Measurements from ENCODE around the gene GATA2. TPM values are rescaled to one million over a fixed set of nuclear protein-coding genes. Genes with fewer than 3 reads are reported as not detected.

GATA2 gene
- total RNA-seq, 1 experiment from 2014 or later: 18.6 TPM

DNA sequence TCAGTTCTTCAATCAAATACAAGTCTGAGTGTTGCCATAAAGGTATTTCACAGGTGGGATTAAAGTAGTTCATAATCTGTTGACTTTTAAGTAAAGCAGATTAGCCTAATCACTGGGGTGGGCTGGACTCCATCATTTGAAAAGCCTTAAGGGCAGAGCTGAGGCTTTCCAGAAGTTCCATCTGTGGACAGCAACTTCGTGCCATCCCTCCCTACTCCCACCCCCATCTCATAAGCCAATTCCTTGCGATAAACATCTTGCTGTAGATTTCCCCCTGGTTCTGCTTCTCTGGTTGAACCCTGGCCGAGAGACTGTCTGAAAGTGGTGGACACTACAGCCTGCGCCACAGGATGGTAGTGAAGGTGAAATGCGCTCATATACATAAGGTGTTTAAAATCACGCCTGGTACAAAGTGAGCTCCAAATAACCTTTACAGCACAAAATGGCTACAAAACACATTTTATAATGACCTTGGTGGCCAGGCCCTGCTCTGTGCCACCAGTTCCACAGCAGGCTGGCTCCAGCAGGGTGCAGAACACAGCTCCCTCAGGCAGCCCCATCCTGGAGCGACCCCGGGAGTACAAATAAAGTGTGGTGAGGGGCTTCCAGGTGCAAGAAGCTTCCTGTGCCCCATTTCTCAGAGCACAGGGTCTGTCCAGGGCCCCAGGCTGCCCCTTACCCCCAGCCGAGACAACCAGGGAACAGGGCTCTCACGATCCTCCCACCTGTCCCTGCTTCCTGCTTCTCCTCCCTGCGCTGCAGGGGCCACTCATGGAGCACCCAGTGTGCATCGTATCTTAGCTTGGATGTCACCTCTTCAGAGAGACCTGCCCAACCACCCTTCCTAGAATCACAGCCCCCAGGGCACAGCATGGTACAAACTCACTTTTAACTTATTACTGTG, 25.8 kb upstream of the GATA2 start:
- Histone ChIP-seq H4K20me1 (ENCODE audit: insufficient read depth) (no peaks in the 10 kb centered on the region), H2AFZ (ENCODE audit: low read depth, low read length, poor library complexity, severe bottlenecking) (no peak overlapping the region), H3K27ac (ENCODE audit: low read depth, low read length) (no peak overlapping the region), H3K27me3 (ENCODE audit: insufficient read depth, low read length) (peaks cover 14% of the 10 kb centered on the region; the same call in 1 of the 2 replicates), H3K9me3 (ENCODE audit: control insufficient read depth in 1 of 2, insufficient read depth in 1 of 2, low read depth in 1 of 2, low read length in 2 of 2) (no peaks in the 10 kb centered on the region), H3K9me2 (ENCODE audit: insufficient read depth) (no peaks in the 10 kb centered on the region), H3K4me1 (ENCODE audit: control insufficient read depth in 1 of 2, insufficient read depth in 2 of 2, low read length in 2 of 2) (no peaks in the 10 kb centered on the region), H3K4me2 (ENCODE audit: low read length) (no peak overlapping the region), H3K4me3 (replicated peaks in 1 of 2; ENCODE audit: low read depth in 1 of 2, low read length in 2 of 2) (no peak overlapping the region), H3K79me2 (ENCODE audit: insufficient read depth, low read length) (no peaks in the 10 kb centered on the region), H3K9ac (ENCODE audit: low read length) (no peak overlapping the region), H3K36me3 (ENCODE audit: control insufficient read depth in 1 of 2, insufficient read depth in 2 of 2, low read length in 2 of 2) (no peaks in the 10 kb centered on the region)
- TF ChIP-seq, protein P1, sequence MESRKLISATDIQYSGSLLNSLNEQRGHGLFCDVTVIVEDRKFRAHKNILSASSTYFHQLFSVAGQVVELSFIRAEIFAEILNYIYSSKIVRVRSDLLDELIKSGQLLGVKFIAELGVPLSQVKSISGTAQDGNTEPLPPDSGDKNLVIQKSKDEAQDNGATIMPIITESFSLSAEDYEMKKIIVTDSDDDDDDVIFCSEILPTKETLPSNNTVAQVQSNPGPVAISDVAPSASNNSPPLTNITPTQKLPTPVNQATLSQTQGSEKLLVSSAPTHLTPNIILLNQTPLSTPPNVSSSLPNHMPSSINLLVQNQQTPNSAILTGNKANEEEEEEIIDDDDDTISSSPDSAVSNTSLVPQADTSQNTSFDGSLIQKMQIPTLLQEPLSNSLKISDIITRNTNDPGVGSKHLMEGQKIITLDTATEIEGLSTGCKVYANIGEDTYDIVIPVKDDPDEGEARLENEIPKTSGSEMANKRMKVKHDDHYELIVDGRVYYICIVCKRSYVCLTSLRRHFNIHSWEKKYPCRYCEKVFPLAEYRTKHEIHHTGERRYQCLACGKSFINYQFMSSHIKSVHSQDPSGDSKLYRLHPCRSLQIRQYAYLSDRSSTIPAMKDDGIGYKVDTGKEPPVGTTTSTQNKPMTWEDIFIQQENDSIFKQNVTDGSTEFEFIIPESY (IDR thresholded peaks at IDR 0.05; ENCODE audit: extremely low read depth, insufficient replicate concordance, low read length): no peak
- no peak for TF ChIP-seq TCF7L2 (IDR thresholded peaks at IDR 0.05; ENCODE audit: borderline replicate concordance, extremely low read depth, insufficient read depth, insufficient read length)
- TF ChIP-seq CBX3 (IDR thresholded peaks at IDR 0.05; ENCODE audit: low read depth): no peak
- intact Hi-C loops (cut with micrococcal nuclease): no loop called here
- DNase-seq (ENCODE audit: low read depth, low spot score) (no peak), ATAC-seq (no peak)
- ChIA-PET POLR2A (no interaction called here), RAD21 (ENCODE audit: low non-redundant PET in 1 of 2, low total read pairs in 2 of 2, uncharacterized antibody in 2 of 2, unreplicated experiment in 2 of 2) (no interaction called here), CTCF (no interaction called here)
- no TSS peak for BruUV-seq (replicated peaks)

GRCh38 chr3:128517648-128518047, 24.6 kb upstream of the GATA2 start:
- no peak for ATAC-seq
- Histone ChIP-seq H3K27me3 (ENCODE audit: insufficient read depth, low read length) (peaks cover 11% of the 10 kb centered on the region; the same call in 1 of the 2 replicates), H2AFZ (ENCODE audit: low read depth, low read length, poor library complexity, severe bottlenecking) (no peak overlapping the region), H3K4me1 (ENCODE audit: control insufficient read depth in 1 of 2, insufficient read depth in 2 of 2, low read length in 2 of 2) (no peaks in the 10 kb centered on the region), H3K4me3 (replicated peaks in 1 of 2; ENCODE audit: low read depth in 1 of 2, low read length in 2 of 2) (no peak overlapping the region), H4K20me1 (ENCODE audit: insufficient read depth) (no peaks in the 10 kb centered on the region), H3K27ac (ENCODE audit: low read depth, low read length) (no peak overlapping the region), H3K79me2 (ENCODE audit: insufficient read depth, low read length) (no peaks in the 10 kb centered on the region), H3K36me3 (ENCODE audit: control insufficient read depth in 1 of 2, insufficient read depth in 2 of 2, low read length in 2 of 2) (no peaks in the 10 kb centered on the region), H3K9me3 (ENCODE audit: control insufficient read depth in 1 of 2, insufficient read depth in 1 of 2, low read depth in 1 of 2, low read length in 2 of 2) (no peaks in the 10 kb centered on the region), H3K4me2 (ENCODE audit: low read length) (no peak overlapping the region), H3K9ac (ENCODE audit: low read length) (no peak overlapping the region), H3K9me2 (ENCODE audit: insufficient read depth) (no peaks in the 10 kb centered on the region)
- ChIA-PET CTCF (no interaction called here), POLR2A (no interaction called here), RAD21 (ENCODE audit: low non-redundant PET in 1 of 2, low total read pairs in 2 of 2, uncharacterized antibody in 2 of 2, unreplicated experiment in 2 of 2) (no interaction called here)
- DNase-seq (ENCODE audit: low read depth, low spot score): no peak
- no TSS peak for BruUV-seq (replicated peaks)
- intact Hi-C loops (cut with micrococcal nuclease): no loop called here
- TF ChIP-seq JUND (IDR thresholded peaks at IDR 0.05): no peak
- no peak for TF ChIP-seq EZH2phosphoT487 (IDR thresholded peaks at IDR 0.05; ENCODE audit: borderline replicate concordance)
- TF ChIP-seq, protein P2, sequence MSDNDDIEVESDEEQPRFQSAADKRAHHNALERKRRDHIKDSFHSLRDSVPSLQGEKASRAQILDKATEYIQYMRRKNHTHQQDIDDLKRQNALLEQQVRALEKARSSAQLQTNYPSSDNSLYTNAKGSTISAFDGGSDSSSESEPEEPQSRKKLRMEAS (IDR thresholded peaks at IDR 0.05): no peak
- TF ChIP-seq, protein P3, sequence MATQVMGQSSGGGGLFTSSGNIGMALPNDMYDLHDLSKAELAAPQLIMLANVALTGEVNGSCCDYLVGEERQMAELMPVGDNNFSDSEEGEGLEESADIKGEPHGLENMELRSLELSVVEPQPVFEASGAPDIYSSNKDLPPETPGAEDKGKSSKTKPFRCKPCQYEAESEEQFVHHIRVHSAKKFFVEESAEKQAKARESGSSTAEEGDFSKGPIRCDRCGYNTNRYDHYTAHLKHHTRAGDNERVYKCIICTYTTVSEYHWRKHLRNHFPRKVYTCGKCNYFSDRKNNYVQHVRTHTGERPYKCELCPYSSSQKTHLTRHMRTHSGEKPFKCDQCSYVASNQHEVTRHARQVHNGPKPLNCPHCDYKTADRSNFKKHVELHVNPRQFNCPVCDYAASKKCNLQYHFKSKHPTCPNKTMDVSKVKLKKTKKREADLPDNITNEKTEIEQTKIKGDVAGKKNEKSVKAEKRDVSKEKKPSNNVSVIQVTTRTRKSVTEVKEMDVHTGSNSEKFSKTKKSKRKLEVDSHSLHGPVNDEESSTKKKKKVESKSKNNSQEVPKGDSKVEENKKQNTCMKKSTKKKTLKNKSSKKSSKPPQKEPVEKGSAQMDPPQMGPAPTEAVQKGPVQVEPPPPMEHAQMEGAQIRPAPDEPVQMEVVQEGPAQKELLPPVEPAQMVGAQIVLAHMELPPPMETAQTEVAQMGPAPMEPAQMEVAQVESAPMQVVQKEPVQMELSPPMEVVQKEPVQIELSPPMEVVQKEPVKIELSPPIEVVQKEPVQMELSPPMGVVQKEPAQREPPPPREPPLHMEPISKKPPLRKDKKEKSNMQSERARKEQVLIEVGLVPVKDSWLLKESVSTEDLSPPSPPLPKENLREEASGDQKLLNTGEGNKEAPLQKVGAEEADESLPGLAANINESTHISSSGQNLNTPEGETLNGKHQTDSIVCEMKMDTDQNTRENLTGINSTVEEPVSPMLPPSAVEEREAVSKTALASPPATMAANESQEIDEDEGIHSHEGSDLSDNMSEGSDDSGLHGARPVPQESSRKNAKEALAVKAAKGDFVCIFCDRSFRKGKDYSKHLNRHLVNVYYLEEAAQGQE (IDR thresholded peaks at IDR 0.05; ENCODE audit: low read depth): no peak
- no peak for TF ChIP-seq SIN3A (IDR thresholded peaks at IDR 0.05; ENCODE audit: low read depth)
- no peak for TF ChIP-seq CTCF (IDR thresholded peaks at IDR 0.05 in 2 of 3, conservative IDR thresholded peaks at IDR 0.05 in 1 of 3; ENCODE audit: borderline replicate concordance in 1 of 3, insufficient read depth in 1 of 3, low read depth in 2 of 3, low read length in 2 of 3)
- no peak for TF ChIP-seq YY1 (IDR thresholded peaks at IDR 0.05; ENCODE audit: extremely low read depth, insufficient replicate concordance, low read depth, low read length)
